Raji (cell line): ENCODE data around the gene ENPP3.

Experiments used
- POLR2A ChIP-seq: IDR thresholded peaks from 2 replicates; pipeline ENCODE4 v1.6.1; 2011; ENCODE audit warnings: low read depth, low read length, control low read depth; ENCODE audit not compliant: insufficient read depth

ENPP3 gene

DNA sequence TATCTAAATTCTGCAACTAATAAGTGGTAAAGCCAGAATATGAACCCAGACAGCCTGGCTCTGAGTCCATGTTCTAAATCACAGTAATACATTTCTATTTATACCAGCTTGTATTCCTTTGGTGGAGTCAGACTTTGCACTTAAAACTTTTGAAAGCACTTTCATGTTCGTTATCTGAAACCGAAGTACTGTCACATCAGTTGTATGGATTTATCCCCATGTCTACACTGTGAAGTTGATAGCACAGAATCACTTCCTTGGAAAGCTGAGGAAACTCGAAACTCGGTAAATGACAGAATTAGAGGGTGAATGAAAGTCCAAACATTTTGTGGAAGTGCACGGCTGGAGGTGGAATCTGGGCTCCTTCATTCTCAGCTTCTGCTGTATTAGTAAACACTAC lies 102.0 kb downstream of the ENPP3 start:
- no peak for TF ChIP-seq POLR2A

DNA sequence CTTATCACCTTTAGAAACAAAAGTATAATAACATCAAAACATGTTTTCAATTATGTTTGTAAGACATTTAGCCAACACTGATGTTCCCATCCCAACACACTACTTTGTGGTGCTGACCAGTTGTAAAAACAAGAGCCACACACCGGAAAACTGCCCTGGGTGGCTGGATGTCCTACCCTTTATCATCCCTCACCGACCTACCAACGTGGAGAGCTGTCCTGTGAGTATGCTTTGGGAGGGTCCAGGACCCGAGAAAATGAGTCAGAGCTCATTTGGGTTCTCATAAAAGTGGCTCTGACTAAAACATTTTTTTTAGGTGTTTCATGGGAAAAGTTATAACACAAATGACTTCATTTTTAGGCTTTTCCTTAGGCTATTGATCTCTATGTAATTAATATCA lies 103.1 kb downstream of the ENPP3 start:
- no peak for TF ChIP-seq POLR2A

DNA sequence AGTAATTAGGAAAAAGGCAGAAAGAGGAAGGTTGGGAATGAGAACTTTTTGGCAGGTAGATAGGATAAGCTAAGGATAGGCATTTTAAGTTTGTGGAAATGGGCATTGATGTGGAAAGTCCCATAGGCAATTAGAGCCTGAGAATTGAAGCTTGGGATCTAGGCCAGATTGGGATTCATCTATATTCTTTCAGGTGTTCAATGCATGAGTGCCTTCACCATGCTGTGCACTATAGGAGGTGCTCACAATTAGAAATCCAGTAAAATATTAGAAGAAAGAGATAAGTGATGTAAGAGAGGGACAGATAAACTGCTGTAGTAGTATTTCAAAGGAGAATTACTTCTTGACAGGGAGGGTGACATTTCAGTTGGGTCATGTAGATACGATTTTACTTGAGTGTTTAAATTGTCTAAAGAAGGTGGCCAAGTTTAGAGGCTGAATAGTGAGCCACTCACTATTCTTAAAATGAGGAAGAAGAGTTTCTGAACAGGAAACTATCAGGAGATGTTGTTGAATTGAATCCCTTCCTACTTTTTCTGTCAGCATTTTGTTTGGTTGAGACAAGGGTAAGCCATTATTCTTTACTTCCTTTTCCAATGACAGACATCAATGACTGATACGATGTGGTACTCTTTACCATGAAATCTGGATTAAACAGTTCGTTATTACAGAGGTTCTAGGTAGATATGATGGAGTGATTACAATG lies 104.7 kb downstream of the ENPP3 start:
- TF ChIP-seq POLR2A, result no peak

- TF ChIP-seq POLR2A, result no peak
These were observed 107.6 kb downstream of the ENPP3 start for GRCh38 chr6:131744432-131745287.

- no peak for TF ChIP-seq POLR2A
These were observed 108.4 kb downstream of the ENPP3 start for GRCh38 chr6:131745476-131745875.

DNA sequence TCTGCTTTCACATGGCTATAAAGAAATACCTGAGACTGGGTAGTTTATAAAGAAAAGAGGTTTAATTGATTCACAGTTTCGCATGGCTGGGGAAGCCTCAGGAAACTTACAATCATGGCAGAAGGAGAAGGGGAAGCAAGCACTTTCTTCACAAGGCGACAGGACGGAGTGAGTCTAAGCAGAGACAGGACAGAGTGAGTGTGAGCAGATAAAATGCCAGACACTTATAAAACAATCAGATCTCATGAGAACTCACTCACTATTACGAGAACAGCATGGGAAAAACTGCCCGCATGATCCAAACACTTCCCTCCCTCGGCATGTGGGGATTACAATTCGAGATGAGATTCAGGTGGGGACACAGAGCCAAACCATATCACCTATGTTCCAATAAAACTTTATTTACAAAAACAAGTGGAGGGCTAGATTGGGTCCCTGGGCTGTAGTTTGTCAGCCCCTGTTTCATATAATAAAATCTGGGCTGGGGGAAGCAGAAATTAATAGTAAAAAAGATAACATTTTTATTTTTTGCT lies 110.8 kb downstream of the ENPP3 start:
- TF ChIP-seq POLR2A, result no peak

DNA sequence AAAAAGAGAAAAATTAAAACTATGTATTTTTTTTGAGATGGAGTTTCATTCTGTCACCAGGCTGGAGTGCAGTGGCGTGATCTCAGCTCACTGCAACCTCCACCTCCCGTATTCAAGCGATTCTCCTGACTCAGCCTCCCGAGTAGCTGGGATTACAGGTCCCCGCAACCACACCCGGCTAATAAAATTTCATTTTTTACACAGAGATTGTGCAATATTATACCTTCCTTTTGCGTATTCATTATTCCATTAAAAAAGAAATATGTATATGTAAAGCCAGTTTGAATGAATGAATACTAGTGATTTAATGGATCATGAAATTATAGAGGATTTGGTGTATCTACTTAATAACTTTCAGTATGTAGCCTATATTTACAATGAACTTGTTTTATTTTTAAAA lies 111.9 kb downstream of the ENPP3 start:
- no peak for TF ChIP-seq POLR2A

GRCh38 chr6:131754088-131754487 lies 117.0 kb downstream of the ENPP3 start:
- no peak for TF ChIP-seq POLR2A

DNA sequence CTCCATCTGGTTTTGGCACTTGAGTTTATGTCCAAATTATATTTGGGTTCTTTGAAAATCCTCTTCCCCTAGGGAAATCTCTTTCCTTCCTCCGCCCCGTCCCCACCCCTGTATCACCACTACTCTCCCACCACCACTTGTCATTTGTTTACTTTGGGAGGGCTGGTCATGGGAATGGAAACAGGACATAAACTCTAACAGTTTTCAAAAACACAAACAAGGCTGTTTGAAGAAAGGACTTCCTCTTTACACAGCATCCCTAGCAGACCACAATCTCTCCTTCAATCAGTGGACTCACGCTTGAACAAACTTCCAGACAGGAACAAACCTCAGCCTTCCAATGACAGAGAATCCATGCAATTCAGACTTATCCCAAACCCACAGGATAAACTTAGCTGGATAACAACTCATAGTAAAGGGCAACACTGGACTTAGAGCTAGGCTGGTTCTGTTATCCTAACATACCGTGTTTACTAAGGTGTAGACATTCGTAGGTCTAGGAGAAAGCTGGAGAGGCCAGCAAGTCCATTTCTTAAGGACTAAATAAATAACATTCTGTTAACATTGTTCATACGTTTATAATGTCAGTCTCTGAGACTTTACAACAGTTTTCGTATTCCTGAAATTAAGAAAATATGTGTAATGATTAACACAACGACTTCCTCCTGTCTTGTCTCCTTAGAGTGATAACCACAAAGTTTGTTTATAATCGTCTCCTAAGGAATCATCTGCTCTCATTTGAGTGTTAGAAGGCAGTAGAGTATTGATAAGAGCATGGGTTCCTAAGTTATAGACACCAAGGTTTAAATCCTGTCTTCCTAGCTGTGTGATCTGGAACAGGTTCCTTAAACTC lies 117.8 kb downstream of the ENPP3 start:
- TF ChIP-seq POLR2A, result no peak

- no peak for TF ChIP-seq POLR2A
These were observed 118.5 kb downstream of the ENPP3 start for GRCh38 chr6:131755597-131755996.

GRCh38 chr6:131756039-131756438 lies 118.9 kb downstream of the ENPP3 start:
- TF ChIP-seq POLR2A, result no peak

GRCh38 chr6:131758920-131759319 lies 121.8 kb downstream of the ENPP3 start:
- TF ChIP-seq POLR2A, result no peak

GRCh38 chr6:131761060-131761761 lies 124.1 kb downstream of the ENPP3 start:
- no peak for TF ChIP-seq POLR2A

- TF ChIP-seq POLR2A, result no peak
These were observed 124.6 kb downstream of the ENPP3 start for GRCh38 chr6:131761762-131762067.

DNA sequence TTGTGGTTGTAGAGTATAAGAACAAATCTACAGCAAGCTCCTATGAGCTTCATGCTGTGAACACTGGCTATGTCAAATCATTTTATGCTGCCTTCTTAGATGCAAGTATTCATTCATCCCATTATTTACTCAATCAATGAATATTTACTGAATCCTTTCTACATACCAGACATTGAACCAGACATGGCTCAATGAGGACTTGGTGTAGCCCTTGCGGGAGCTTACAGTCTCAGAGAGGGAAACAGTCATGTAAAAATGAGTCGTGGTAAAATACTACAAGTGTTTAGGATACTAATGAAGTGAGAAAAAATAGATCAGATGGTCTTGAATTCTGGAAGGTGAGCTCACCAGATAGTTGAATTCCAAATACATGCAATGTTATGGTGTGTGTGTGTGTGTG lies 125.9 kb downstream of the ENPP3 start:
- TF ChIP-seq POLR2A, result no peak
